Calu3 (cell line): ENCODE results near the gene FAM169A. TPM values are rescaled to one million over a fixed set of nuclear protein-coding genes. Genes with fewer than 3 reads are reported as not detected.
"Not testable (repeated sequence)": the region's sequence is repeated elsewhere in the genome, so short reads cannot be mapped to it uniquely, and the experiment has no call there.

Source experiments
- BruUV-seq: library from RNA; stranded (reverse); fragments of 400-500 nt; replicated peaks from 2 replicates; lab custom pipeline; 2021; lab: Mats Ljungman, UMichigan
- CTCF ChIA-PET: fragments of 300-600 bp; sonication (Branson Sonifier 250); formaldehyde crosslinking; loops from one replicate; lab custom pipeline; 2022; ENCODE audit warnings: antibody characterized with exemption; lab: Charles Lee
- DNase-seq: peaks from one replicate; pipeline ENCODE4 v3.0.0; 2022
- H3K27ac Mint-ChIP-seq: one replicate; pipeline ENCODE4 v1.8.0; 2022; ENCODE audit warnings: mixed read lengths; ENCODE audit not compliant: unreplicated experiment
- H3K27me3 Mint-ChIP-seq: one replicate; pipeline ENCODE4 v1.8.0; 2022; ENCODE audit warnings: mixed read lengths; ENCODE audit not compliant: unreplicated experiment
- H3K36me3 Mint-ChIP-seq: one replicate; pipeline ENCODE4 v1.8.0; 2022; ENCODE audit warnings: mild to moderate bottlenecking, moderate library complexity, mixed read lengths; ENCODE audit not compliant: insufficient read depth, unreplicated experiment
- H3K4me1 Mint-ChIP-seq: one replicate; pipeline ENCODE4 v1.8.0; 2022; ENCODE audit warnings: mild to moderate bottlenecking, low read depth, mixed read lengths; ENCODE audit not compliant: unreplicated experiment
- H3K4me3 Mint-ChIP-seq: one replicate; pipeline ENCODE4 v1.8.0; 2022; ENCODE audit warnings: mild to moderate bottlenecking, low read depth, moderate library complexity, mixed read lengths; ENCODE audit not compliant: unreplicated experiment
- H3K9me3 Mint-ChIP-seq: one replicate; pipeline ENCODE4 v1.8.0; 2022; ENCODE audit warnings: low read depth, mixed read lengths; ENCODE audit not compliant: unreplicated experiment
- CTCF ChIP-seq: fragments of 200-600 bp; IDR thresholded peaks from one replicate; pipeline ENCODE4 v1.8.0; 2022; ENCODE audit warnings: antibody characterized with exemption; ENCODE audit not compliant: unreplicated experiment
- intact Hi-C: fragments of 100-400 bp; cut with micrococcal nuclease; formaldehyde crosslinking; loops from one replicate; pipeline ENCODE4 v1.10.0; 2022; ENCODE audit not compliant: unreplicated experiment
- total RNA-seq: library from RNA; stranded (reverse); gene quantifications from 2 replicates; pipeline ENCODE4 v1.2.3, GENCODE V29; 2022

The FAM169A gene
- total RNA-seq, 1 experiment from 2014 or later = 14.1 TPM

DNA sequence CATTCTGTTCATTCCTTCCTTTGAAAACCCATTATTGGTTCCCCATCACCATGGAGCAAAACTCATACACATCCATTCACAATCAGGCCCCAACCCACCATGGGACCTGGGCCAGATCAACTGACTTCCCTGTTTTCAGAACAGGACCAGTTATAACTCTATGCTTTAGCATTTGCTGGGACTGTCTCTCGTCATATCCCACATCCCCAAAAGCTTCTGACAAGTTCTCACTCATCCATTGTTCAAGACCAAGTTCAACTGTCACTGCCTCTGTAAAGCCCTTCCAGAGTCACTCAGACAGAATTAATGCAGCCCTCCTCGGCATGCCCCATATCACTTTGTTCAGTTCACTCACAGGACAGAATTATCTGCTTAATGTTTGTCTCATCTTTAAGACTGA lies 4.0 kb downstream of the FAM169A start:
- no peak for TF ChIP-seq CTCF
- intact Hi-C loops = no loop called here
- Mint-ChIP-seq H3K27me3 (no peaks in the 10 kb centered on the region), H3K27ac (no peak overlapping the region), H3K4me1 (peaks cover 11% of the 10 kb centered on the region), H3K9me3 (no peaks in the 10 kb centered on the region), H3K4me3 (no peak overlapping the region), H3K36me3 (peaks cover 21% of the 10 kb centered on the region)
- BruUV-seq = no TSS peak
- CTCF ChIA-PET = interaction anchor here (0.5 to 0.6 kb wide), 3 partner anchors 78 to 1621 kb away, joined by 3 to 5 read pairs (median 5); no protein-coding TSS in a partner anchor
- DNase-seq = no peak

- DNase-seq, H3K36me3 Mint-ChIP-seq, H3K27me3 Mint-ChIP-seq, H3K9me3 Mint-ChIP-seq, H3K27ac Mint-ChIP-seq, BruUV-seq, H3K4me3 Mint-ChIP-seq, intact Hi-C loops, H3K4me1 Mint-ChIP-seq: not testable (repeated sequence)
- CTCF ChIA-PET = interaction anchor here (0.7 kb wide), 1 partner anchor 34 kb away, joined by 3 read pairs; no protein-coding TSS in a partner anchor
These were observed 9.2 kb downstream of the FAM169A start for GRCh38 chr5:74856975-74857374.

DNA sequence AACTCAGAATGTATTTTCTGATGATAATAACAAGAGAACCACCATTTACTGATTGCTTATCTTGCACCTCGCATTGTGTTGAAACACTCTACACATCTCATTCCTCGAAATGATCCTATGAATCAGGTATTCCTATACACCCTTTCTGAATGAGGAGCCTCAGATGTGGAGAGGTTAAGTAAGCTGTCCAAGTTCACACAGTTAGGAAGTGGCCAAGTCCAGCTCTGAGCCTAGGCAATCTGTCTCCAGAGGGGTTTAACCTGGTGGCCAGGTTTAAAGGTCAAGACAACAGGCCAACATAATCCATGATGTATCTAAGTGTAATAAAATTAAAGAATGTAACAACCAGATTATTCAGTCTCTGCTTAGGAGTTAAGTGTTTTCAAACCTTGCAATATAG lies 12.9 kb downstream of the FAM169A start:
- DNase-seq = no peak
- no TSS peak for BruUV-seq
- no peak for TF ChIP-seq CTCF
- Mint-ChIP-seq H3K36me3 (no peaks in the 10 kb centered on the region), H3K4me3 (no peak overlapping the region), H3K4me1 (no peaks in the 10 kb centered on the region), H3K9me3 (peaks cover 3% of the 10 kb centered on the region), H3K27ac (no peak overlapping the region), H3K27me3 (no peaks in the 10 kb centered on the region)
- CTCF ChIA-PET = interaction anchor here (0.6 to 0.9 kb wide), 2 partner anchors 197 to 490 kb away, joined by 3 read pairs; no protein-coding TSS in a partner anchor
- intact Hi-C loops = no loop called here

DNA sequence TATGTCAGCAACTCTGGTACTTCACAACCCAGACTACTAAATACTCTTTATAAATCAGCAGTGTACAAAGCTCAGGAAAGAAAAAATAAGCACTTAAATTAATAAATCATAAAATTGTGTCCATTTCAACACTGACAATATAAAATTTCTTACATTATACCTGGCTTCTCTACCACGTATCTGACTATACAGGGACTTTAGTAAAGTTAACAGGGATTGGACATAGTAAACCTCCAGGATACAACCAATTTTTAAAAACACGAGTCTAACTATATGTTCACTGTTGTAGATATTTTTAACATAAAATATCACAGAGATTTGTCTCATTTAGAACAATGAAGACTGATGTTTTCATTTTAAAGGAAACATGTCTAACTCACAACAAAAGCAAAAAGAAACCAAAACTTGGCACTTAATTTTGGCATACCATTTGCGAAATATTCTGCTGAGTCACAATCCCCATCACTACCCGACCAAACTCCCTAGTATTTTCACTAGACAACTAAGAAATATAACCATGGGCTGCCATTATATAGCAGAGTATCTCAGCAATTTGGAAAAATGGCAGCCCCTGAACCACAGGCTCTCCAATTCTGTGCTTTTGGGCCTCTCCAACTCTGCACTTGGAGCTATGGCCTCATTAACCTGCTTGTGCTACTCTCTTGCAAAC lies 14.4 kb downstream of the FAM169A start:
- H3K27ac Mint-ChIP-seq = no peak overlapping the region
- H3K36me3 Mint-ChIP-seq = no peaks in the 10 kb centered on the region
- no peak for DNase-seq
- H3K9me3 Mint-ChIP-seq = peaks cover 3% of the 10 kb centered on the region
- TF ChIP-seq CTCF = no peak
- H3K4me1 Mint-ChIP-seq = no peaks in the 10 kb centered on the region
- no peak overlapping the region for H3K4me3 Mint-ChIP-seq
- no TSS peak for BruUV-seq
- H3K27me3 Mint-ChIP-seq = no peaks in the 10 kb centered on the region
- CTCF ChIA-PET = no interaction called here
- intact Hi-C loops = no loop called here
